H1 (cell line): ENCODE data around the gene OLA1. TPM values are rescaled to one million over a fixed set of nuclear protein-coding genes. Genes with fewer than 3 reads are reported as not detected.

Experiments
- CTCF ChIA-PET: fragments of 300-600 bp; sonication (Branson Sonifier 250); formaldehyde crosslinking; loops from one replicate; lab custom pipeline; 2021; ENCODE audit not compliant: partially characterized antibody; lab: Charles Lee
- POLR2A ChIA-PET: fragments of 300-600 bp; sonication (Branson Sonifier 250); formaldehyde crosslinking; loops from one replicate; lab custom pipeline; 2021; ENCODE audit warnings: inconsistent platforms; ENCODE audit not compliant: partially characterized antibody; lab: Charles Lee
- DNase-seq, 2 experiments: peaks; one replicate each; pipeline versions ENCODE4 v3.0.0 to v3.0.0-alpha.2; 2010 to 2022; ENCODE audit warnings: low spot score in 2 of 2, low read depth in 1 of 2, mixed read lengths in 1 of 2
- FAIRE-seq: peaks from 2 replicates; lab custom pipeline; 2011; peaks lifted over from hg19 to GRCh38; lab: Jason Lieb, UNC
- H2AFZ ChIP-seq: 2 replicates; pipeline ENCODE4 v1.8.1; 2012; ENCODE audit warnings: low read length, inconsistent platforms
- H2AK5ac ChIP-seq: 2 replicates; pipeline ENCODE4 v1.6.1; 2013; ENCODE audit warnings: low read depth, low read length
- H2BK120ac ChIP-seq: replicated peaks from 2 replicates; pipeline ENCODE3; 2013; ENCODE audit warnings: low read depth, low read length, inconsistent platforms
- H2BK12ac ChIP-seq: 2 replicates; pipeline ENCODE4 v1.6.1; 2013; ENCODE audit warnings: low read depth, low read length
- H2BK15ac ChIP-seq: 2 replicates; pipeline ENCODE4 v1.6.1; 2013; ENCODE audit warnings: low read length
- H2BK20ac ChIP-seq: 2 replicates; pipeline ENCODE4 v1.6.1; 2013; ENCODE audit warnings: low read length
- H2BK5ac ChIP-seq: 2 replicates; pipeline ENCODE4 v1.6.1; 2013; ENCODE audit warnings: low read depth, low read length
- H3K14ac ChIP-seq: 2 replicates; pipeline ENCODE4 v1.6.1; 2013; ENCODE audit warnings: inconsistent platforms; ENCODE audit not compliant: insufficient read length
- H3K18ac ChIP-seq: 2 replicates; pipeline ENCODE4 v1.6.1; 2013; ENCODE audit warnings: low read length; ENCODE audit errors: extremely low read depth
- H3K23ac ChIP-seq: 2 replicates; pipeline ENCODE4 v1.6.1; 2013; ENCODE audit warnings: inconsistent platforms; ENCODE audit not compliant: insufficient read length
- H3K23me2 ChIP-seq: 2 replicates; pipeline ENCODE4 v1.6.1; 2013; ENCODE audit warnings: low read depth, low read length
- H3K27ac ChIP-seq: 2 replicates; pipeline ENCODE4 v1.6.1; 2011; ENCODE audit warnings: low read depth, low read length, inconsistent platforms
- H3K27me3 ChIP-seq, 4 experiments: replicated peaks in 1 of 4; 1 replicate in 1 of 4; 2 replicates in 3 of 4; pipeline versions ENCODE4 v1.6.1 to v1.8.1; 2011 to 2013; ENCODE audit warnings: low read length in 3 of 4, mild to moderate bottlenecking in 3 of 4, inconsistent platforms in 2 of 4, mixed read lengths in 2 of 4, moderate library complexity in 1 of 4; ENCODE audit not compliant: control insufficient read depth in 3 of 4, insufficient read depth in 3 of 4; ENCODE audit errors: extremely low read depth in 1 of 4
- H3K36me3 ChIP-seq, 4 experiments: 2 replicates each; pipeline versions ENCODE4 v1.6.1 to v1.8.1; 2011 to 2013; ENCODE audit warnings: mild to moderate bottlenecking in 4 of 4, low read length in 3 of 4, moderate library complexity in 2 of 4, control low read depth in 1 of 4, inconsistent platforms in 1 of 4; ENCODE audit not compliant: insufficient read depth in 4 of 4, control insufficient read depth in 2 of 4
- H3K4ac ChIP-seq: replicated peaks from 2 replicates; pipeline ENCODE3; 2013; ENCODE audit warnings: low read length, low read depth, mixed read lengths, inconsistent platforms; ENCODE audit not compliant: insufficient read length
- H3K4me1 ChIP-seq, 4 experiments: replicated peaks in 1 of 4; 1 replicate in 1 of 4; 2 replicates in 3 of 4; pipeline versions ENCODE4 v1.6.1 to v1.8.1; 2011 to 2013; ENCODE audit warnings: low read length in 3 of 4, inconsistent platforms in 2 of 4, mixed read lengths in 1 of 4; ENCODE audit not compliant: insufficient read depth in 4 of 4, control insufficient read depth in 3 of 4
- H3K4me2 ChIP-seq, 2 experiments: 2 replicates each; pipeline versions ENCODE4 v1.6.1 to v1.8.1; 2011 to 2013; ENCODE audit warnings: low read depth in 2 of 2, low read length in 2 of 2, control low read depth in 1 of 2, inconsistent platforms in 1 of 2, mild to moderate bottlenecking in 1 of 2; ENCODE audit not compliant: insufficient read depth in 1 of 2
- H3K4me3 ChIP-seq, 4 experiments: fragments of 200-600, 300-600 bp in 1 of 4; sonication (generic), shearing (Covaris generic), sonication (Bioruptor Twin) in 1 of 4; 2 replicates each; pipeline versions ENCODE4 v1.5.1 to v1.8.1; 2011 to 2016; ENCODE audit warnings: low read length in 4 of 4, low read depth in 3 of 4, control low read depth in 2 of 4, inconsistent platforms in 2 of 4, mild to moderate bottlenecking in 2 of 4, mixed read lengths in 1 of 4, moderate library complexity in 1 of 4; ENCODE audit not compliant: insufficient read depth in 2 of 4; ENCODE audit errors: extremely low read depth in 1 of 4
- H3K56ac ChIP-seq: replicated peaks from 2 replicates; pipeline ENCODE3; 2013; ENCODE audit warnings: low read depth, mild to moderate bottlenecking, mixed read lengths, low read length, inconsistent platforms; ENCODE audit not compliant: insufficient read length
- H3K79me1 ChIP-seq: 2 replicates; pipeline ENCODE4 v1.6.1; 2013; ENCODE audit warnings: low read depth, low read length, control low read depth
- H3K79me2 ChIP-seq, 2 experiments: 2 replicates each; pipeline versions ENCODE4 v1.6.1 to v1.8.1; 2012 to 2013; ENCODE audit warnings: low read length in 2 of 2, mild to moderate bottlenecking in 2 of 2, inconsistent platforms in 1 of 2; ENCODE audit not compliant: insufficient read depth in 2 of 2, control insufficient read depth in 1 of 2
- H3K9ac ChIP-seq, 4 experiments: replicated peaks in 1 of 4; 1 replicate in 1 of 4; 2 replicates in 3 of 4; pipeline versions ENCODE4 v1.6.1 to v1.8.1; 2011 to 2013; ENCODE audit warnings: low read depth in 3 of 4, low read length in 3 of 4, control low read depth in 2 of 4, mild to moderate bottlenecking in 2 of 4, moderate library complexity in 2 of 4, inconsistent platforms in 1 of 4; ENCODE audit errors: extremely low read depth in 1 of 4
- H3K9me3 ChIP-seq, 2 experiments: 2 replicates each; pipeline versions ENCODE4 v1.6.1 to v1.8.1; 2012 to 2013; ENCODE audit warnings: mild to moderate bottlenecking in 2 of 2, moderate library complexity in 2 of 2, control low read depth in 1 of 2, inconsistent platforms in 1 of 2, low read depth in 1 of 2, low read length in 1 of 2, mixed read lengths in 1 of 2; ENCODE audit not compliant: insufficient read depth in 2 of 2
- H4K20me1 ChIP-seq, 2 experiments: replicated peaks in 1 of 2; 2 replicates each; pipeline versions ENCODE3 to v1.8.1; 2011 to 2013; ENCODE audit warnings: inconsistent platforms in 2 of 2, low read length in 2 of 2, mild to moderate bottlenecking in 1 of 2; ENCODE audit not compliant: insufficient read depth in 2 of 2, control insufficient read depth in 1 of 2
- H4K5ac ChIP-seq: 2 replicates; pipeline ENCODE4 v1.6.1; 2013; ENCODE audit warnings: low read length, low read depth, mixed read lengths, inconsistent platforms; ENCODE audit not compliant: insufficient read length
- H4K8ac ChIP-seq: 2 replicates; pipeline ENCODE4 v1.8.0; 2013; ENCODE audit warnings: mild to moderate bottlenecking, moderate library complexity, low read length, inconsistent platforms; ENCODE audit not compliant: insufficient read depth; ENCODE audit errors: extremely low read depth
- H4K91ac ChIP-seq: replicated peaks from 2 replicates; pipeline ENCODE3; 2013; ENCODE audit warnings: low read length, mixed read lengths, inconsistent platforms; ENCODE audit not compliant: insufficient read length
- ATF2 ChIP-seq: IDR thresholded peaks from 2 replicates; pipeline ENCODE4 v1.6.1; 2012; ENCODE audit warnings: low read length, inconsistent platforms
- GTF2F1 ChIP-seq: IDR thresholded peaks from 2 replicates; pipeline ENCODE4 v1.6.1; 2012; ENCODE audit warnings: low read depth, low read length, improper control_type of control experiment, borderline replicate concordance
- SAP30 ChIP-seq: fragments of 300-600 bp; sonication (generic); IDR thresholded peaks from 2 replicates; pipeline ENCODE4 v1.7.1; 2012; ENCODE audit warnings: low read length, moderate library complexity, mild to moderate bottlenecking, inconsistent platforms; ENCODE audit not compliant: insufficient read depth, insufficient replicate concordance
- SRF ChIP-seq: IDR thresholded peaks from 2 replicates; pipeline ENCODE4 v1.6.1; 2011; ENCODE audit warnings: mild to moderate bottlenecking, low read depth, low read length, moderate library complexity
- TAF1 ChIP-seq: IDR thresholded peaks from 2 replicates; pipeline ENCODE4 v1.6.1; 2011; ENCODE audit warnings: mild to moderate bottlenecking, low read depth, low read length
- polyA plus RNA-seq, 7 experiments: library from polyadenylated mRNA; depleted of rRNA in 3 of 7; stranded (reverse) in 5 of 7; unstranded in 2 of 7; fragments of >200 nt in 5 of 7; fragments of 200-250 nt in 2 of 7; gene quantifications; 1 replicate in 5 of 7; 2 replicates in 1 of 7; 4 replicates in 1 of 7; pipeline versions ENCODE4 v1.2.1 to v1.2.3, GENCODE V29; 2011 to 2013; ENCODE audit warnings: missing spikeins in 2 of 7, mixed read lengths in 2 of 7
- total RNA-seq: library from RNA; stranded (reverse); fragmentation: NEBNext Ultra II Directional; extraction: Animal tissue kit (Norgen Biotek cat#: 25700); gene quantifications from 2 replicates; pipeline ENCODE4 v1.2.1, GENCODE V29; 2021

OLA1 gene
- total and polyA plus RNA-seq, 2 of the 8 experiments (the other 6 are each of a cell fraction or from before 2014, with no cell fraction given): 39.3 to 158 TPM

GRCh38 chr2:174106736-174107135 lies 141.6 kb downstream of the OLA1 start:
- no peak for FAIRE-seq

More at GRCh38 chr2:174106736-174107135, 141.6 kb downstream of the OLA1 start:
- H2BK5ac ChIP-seq: no peak overlapping the region
- H3K18ac ChIP-seq: no peak overlapping the region
- H4K8ac ChIP-seq: no peak overlapping the region
- H3K4me2 ChIP-seq: no peak overlapping the region; a peak in 1 of 4 replicates
- no peak overlapping the region for H2AK5ac ChIP-seq
- no peak overlapping the region for H2BK120ac ChIP-seq
- no peak overlapping the region for H4K5ac ChIP-seq
- no peaks in the 10 kb centered on the region for H3K79me2 ChIP-seq
- H2BK15ac ChIP-seq: no peak overlapping the region
- H3K4ac ChIP-seq: no peak overlapping the region
- H3K23me2 ChIP-seq: no peaks in the 10 kb centered on the region
- H3K56ac ChIP-seq: no peak overlapping the region
- no peak overlapping the region for H2AFZ ChIP-seq
- no peaks in the 10 kb centered on the region for H3K27me3 ChIP-seq
- peak overlapping the region in 1 of 4 experiments; percentile 4; a peak in 1 of 8 replicates for H3K4me3 ChIP-seq
- H3K9me3 ChIP-seq: no peaks in the 10 kb centered on the region
- TF ChIP-seq TAF1 (no peak), SAP30 (no peak), ATF2 (no peak), SRF (no peak), GTF2F1 (no peak)
- ChIA-PET POLR2A (interaction anchor here (1.0 to 1.4 kb wide), 2 partner anchors 23 to 52 kb away, joined by 3 read pairs; no protein-coding TSS in a partner anchor), CTCF (interaction anchor here (1.1 to 1.4 kb wide), 2 partner anchors 10 to 71 kb away, joined by 3 read pairs; no protein-coding TSS in a partner anchor)
- no peak overlapping the region for H4K91ac ChIP-seq
- no peaks in the 10 kb centered on the region for H3K36me3 ChIP-seq
- H3K14ac ChIP-seq: no peak overlapping the region
- no peaks in the 10 kb centered on the region for H3K79me1 ChIP-seq
- no peaks in the 10 kb centered on the region for H4K20me1 ChIP-seq
- H3K27ac ChIP-seq: no peak overlapping the region
- no peak overlapping the region for H2BK12ac ChIP-seq
- no peak overlapping the region for H2BK20ac ChIP-seq
- no peak overlapping the region for H3K9ac ChIP-seq
- DNase-seq: no peak
- no peak overlapping the region for H3K23ac ChIP-seq
- H3K4me1 ChIP-seq: peaks cover 0 to 10% (median 4%) of the 10 kb centered on the region in 4 experiments; a peak in 4 of 7 replicates
